NCI-H526 (cell line): ENCODE data around the gene HPCAL1.

Experiments used
- DNase-seq, 2 experiments: peaks; one replicate each; lab custom pipeline; 2025; lab: John Stamatoyannopoulos, UW

Gene HPCAL1

GRCh38 chr2:10407841-10408648 is 105.3 kb downstream of the HPCAL1 start:
- peak in 1 of 2 experiments; percentile 15 for DNase-seq

GRCh38 chr2:10408649-10409579 is 106.2 kb downstream of the HPCAL1 start:
- peak; percentile 63 to 90 for DNase-seq

GRCh38 chr2:10410001-10410822 is 107.5 kb downstream of the HPCAL1 start:
- no peak for DNase-seq

- DNase-seq, result no peak
These were observed 108.2 kb downstream of the HPCAL1 start for GRCh38 chr2:10410823-10411437.

- DNase-seq, result no peak
These were observed 108.9 kb downstream of the HPCAL1 start for GRCh38 chr2:10411557-10411956.

- peak in 1 of 2 experiments; percentile 54 for DNase-seq
These were observed 109.7 kb downstream of the HPCAL1 start for GRCh38 chr2:10412380-10412779.

- DNase-seq, result no peak
These were observed 110.8 kb downstream of the HPCAL1 start for GRCh38 chr2:10413503-10413902.

GRCh38 chr2:10413991-10414451 is 111.3 kb downstream of the HPCAL1 start:
- DNase-seq, result peak in 1 of 2 experiments; percentile 15

GRCh38 chr2:10414591-10414990 is 111.9 kb downstream of the HPCAL1 start:
- DNase-seq, result no peak

GRCh38 chr2:10415048-10415447 is 112.3 kb downstream of the HPCAL1 start:
- DNase-seq, result no peak

- DNase-seq, result no peak
These were observed 112.9 kb downstream of the HPCAL1 start for GRCh38 chr2:10415640-10416039.

- no peak for DNase-seq
These were observed 115.0 kb downstream of the HPCAL1 start for GRCh38 chr2:10417551-10418335.

- no peak for DNase-seq
These were observed 117.0 kb downstream of the HPCAL1 start for GRCh38 chr2:10419553-10420257.

GRCh38 chr2:10422251-10422650 is 119.5 kb downstream of the HPCAL1 start:
- no peak for DNase-seq

- DNase-seq, result no peak
These were observed 120.2 kb downstream of the HPCAL1 start for GRCh38 chr2:10422732-10423399.

GRCh38 chr2:10423400-10423774 is 120.7 kb downstream of the HPCAL1 start:
- DNase-seq, result no peak

- no peak for DNase-seq
These were observed 121.3 kb downstream of the HPCAL1 start for GRCh38 chr2:10424051-10424450.

GRCh38 chr2:10424916-10425505 is 122.3 kb downstream of the HPCAL1 start:
- DNase-seq, result no peak

GRCh38 chr2:10425699-10426098 is 123.0 kb downstream of the HPCAL1 start:
- no peak for DNase-seq
